ENCODE data around the gene STX3. TPM values are rescaled to one million over a fixed set of nuclear protein-coding genes. Genes with fewer than 3 reads are reported as not detected.

STX3 gene
- polyA plus RNA-seq, 1 donor from 2014 or later, result 21.3 TPM

DNA sequence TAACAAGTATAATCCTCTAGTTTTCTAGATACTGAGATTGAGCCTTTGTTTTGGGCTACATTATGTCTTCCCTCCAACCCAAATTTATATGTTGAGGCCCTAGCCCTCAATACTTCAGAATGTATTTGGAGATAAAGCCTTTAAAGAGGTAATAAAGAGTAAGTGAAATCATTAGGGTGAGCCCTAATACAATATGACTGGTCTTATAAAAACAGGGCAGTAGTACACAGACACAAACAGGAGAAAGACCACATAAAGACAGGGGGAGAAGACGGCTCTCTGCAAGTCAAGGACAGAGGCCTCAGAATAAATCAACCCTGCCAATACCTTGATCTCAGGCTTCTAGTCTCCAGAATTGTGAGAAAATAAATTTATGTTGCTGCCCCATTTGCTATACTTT, 47.8 kb upstream of the STX3 start:
- H3K9ac ChIP-seq (ENCODE audit: low read length), result no peak overlapping the region
- H3F3A ChIP-seq (ENCODE audit: insufficient read depth, low read length, poor library complexity, severe bottlenecking), result no peaks in the 10 kb centered on the region
- H3K4me2 ChIP-seq (ENCODE audit: low read length), result no peak overlapping the region
- no peaks in the 10 kb centered on the region for H3K79me2 ChIP-seq (replicated peaks; ENCODE audit: insufficient read depth, low read length)
- no peaks in the 10 kb centered on the region for H3K9me2 ChIP-seq (ENCODE audit: insufficient read depth, low read length)
- H3K4me3 ChIP-seq (ENCODE audit: low read length), result no peak overlapping the region
- H3K27ac ChIP-seq (ENCODE audit: low read length), result no peak overlapping the region
- TF ChIP-seq TAF1 (IDR thresholded peaks at IDR 0.05; ENCODE audit: low read depth), result no peak
- TF ChIP-seq MXI1 (conservative IDR thresholded peaks at IDR 0.05; ENCODE audit: poor library complexity, severe bottlenecking), result no peak
- TF ChIP-seq SMC3 (conservative IDR thresholded peaks at IDR 0.05; ENCODE audit: poor library complexity), result no peak
- no peak for TF ChIP-seq EP300 (conservative IDR thresholded peaks at IDR 0.05; ENCODE audit: poor library complexity, severe bottlenecking)
- TF ChIP-seq POLR2AphosphoS5 (IDR thresholded peaks at IDR 0.05), result no peak
- TF ChIP-seq EZH2 (IDR thresholded peaks at IDR 0.05; ENCODE audit: borderline replicate concordance, insufficient read depth, low read length, poor library complexity, severe bottlenecking), result no peak
- no peak for TF ChIP-seq RAD21 (conservative IDR thresholded peaks at IDR 0.05)
- TF ChIP-seq, protein P1, sequence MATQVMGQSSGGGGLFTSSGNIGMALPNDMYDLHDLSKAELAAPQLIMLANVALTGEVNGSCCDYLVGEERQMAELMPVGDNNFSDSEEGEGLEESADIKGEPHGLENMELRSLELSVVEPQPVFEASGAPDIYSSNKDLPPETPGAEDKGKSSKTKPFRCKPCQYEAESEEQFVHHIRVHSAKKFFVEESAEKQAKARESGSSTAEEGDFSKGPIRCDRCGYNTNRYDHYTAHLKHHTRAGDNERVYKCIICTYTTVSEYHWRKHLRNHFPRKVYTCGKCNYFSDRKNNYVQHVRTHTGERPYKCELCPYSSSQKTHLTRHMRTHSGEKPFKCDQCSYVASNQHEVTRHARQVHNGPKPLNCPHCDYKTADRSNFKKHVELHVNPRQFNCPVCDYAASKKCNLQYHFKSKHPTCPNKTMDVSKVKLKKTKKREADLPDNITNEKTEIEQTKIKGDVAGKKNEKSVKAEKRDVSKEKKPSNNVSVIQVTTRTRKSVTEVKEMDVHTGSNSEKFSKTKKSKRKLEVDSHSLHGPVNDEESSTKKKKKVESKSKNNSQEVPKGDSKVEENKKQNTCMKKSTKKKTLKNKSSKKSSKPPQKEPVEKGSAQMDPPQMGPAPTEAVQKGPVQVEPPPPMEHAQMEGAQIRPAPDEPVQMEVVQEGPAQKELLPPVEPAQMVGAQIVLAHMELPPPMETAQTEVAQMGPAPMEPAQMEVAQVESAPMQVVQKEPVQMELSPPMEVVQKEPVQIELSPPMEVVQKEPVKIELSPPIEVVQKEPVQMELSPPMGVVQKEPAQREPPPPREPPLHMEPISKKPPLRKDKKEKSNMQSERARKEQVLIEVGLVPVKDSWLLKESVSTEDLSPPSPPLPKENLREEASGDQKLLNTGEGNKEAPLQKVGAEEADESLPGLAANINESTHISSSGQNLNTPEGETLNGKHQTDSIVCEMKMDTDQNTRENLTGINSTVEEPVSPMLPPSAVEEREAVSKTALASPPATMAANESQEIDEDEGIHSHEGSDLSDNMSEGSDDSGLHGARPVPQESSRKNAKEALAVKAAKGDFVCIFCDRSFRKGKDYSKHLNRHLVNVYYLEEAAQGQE (IDR thresholded peaks at IDR 0.05; ENCODE audit: borderline replicate concordance), result no peak
- TF ChIP-seq, protein P2, sequence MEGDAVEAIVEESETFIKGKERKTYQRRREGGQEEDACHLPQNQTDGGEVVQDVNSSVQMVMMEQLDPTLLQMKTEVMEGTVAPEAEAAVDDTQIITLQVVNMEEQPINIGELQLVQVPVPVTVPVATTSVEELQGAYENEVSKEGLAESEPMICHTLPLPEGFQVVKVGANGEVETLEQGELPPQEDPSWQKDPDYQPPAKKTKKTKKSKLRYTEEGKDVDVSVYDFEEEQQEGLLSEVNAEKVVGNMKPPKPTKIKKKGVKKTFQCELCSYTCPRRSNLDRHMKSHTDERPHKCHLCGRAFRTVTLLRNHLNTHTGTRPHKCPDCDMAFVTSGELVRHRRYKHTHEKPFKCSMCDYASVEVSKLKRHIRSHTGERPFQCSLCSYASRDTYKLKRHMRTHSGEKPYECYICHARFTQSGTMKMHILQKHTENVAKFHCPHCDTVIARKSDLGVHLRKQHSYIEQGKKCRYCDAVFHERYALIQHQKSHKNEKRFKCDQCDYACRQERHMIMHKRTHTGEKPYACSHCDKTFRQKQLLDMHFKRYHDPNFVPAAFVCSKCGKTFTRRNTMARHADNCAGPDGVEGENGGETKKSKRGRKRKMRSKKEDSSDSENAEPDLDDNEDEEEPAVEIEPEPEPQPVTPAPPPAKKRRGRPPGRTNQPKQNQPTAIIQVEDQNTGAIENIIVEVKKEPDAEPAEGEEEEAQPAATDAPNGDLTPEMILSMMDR (IDR thresholded peaks at IDR 0.05; ENCODE audit: poor library complexity, severe bottlenecking), result no peak
- H3K36me3 ChIP-seq (ENCODE audit: insufficient read depth, low read length), result no peaks in the 10 kb centered on the region
- no peaks in the 10 kb centered on the region for H3K9me3 ChIP-seq (ENCODE audit: low read length)
- no peaks in the 10 kb centered on the region for H3K27me3 ChIP-seq (ENCODE audit: insufficient read depth, low read depth, low read length)
- H2AFZ ChIP-seq (ENCODE audit: low read depth, low read length), result no peak overlapping the region
- no peaks in the 10 kb centered on the region for H4K20me1 ChIP-seq (ENCODE audit: insufficient read depth)

DNA sequence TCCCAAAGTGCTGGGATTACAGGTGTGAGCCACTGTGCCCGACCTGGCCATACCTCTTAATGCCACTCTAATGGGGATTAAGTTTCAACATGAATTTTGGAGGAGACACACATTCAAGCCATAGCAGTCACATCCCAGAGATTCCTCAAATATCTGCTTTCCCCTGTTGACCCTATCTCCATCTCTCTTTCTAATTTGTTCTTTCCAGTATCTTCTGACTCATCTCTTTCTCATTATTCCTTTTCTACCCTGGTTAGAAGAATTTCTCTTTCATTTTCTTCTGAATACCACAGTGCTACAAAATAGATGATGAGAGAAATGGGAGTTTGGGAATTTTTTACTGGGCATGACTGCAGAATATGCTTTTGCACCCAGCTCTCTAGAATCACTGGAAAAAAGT, 46.6 kb upstream of the STX3 start:
- TF ChIP-seq TAF1 (IDR thresholded peaks at IDR 0.05; ENCODE audit: low read depth), result no peak
- TF ChIP-seq, protein P2 (IDR thresholded peaks at IDR 0.05; ENCODE audit: poor library complexity, severe bottlenecking), result no peak
- TF ChIP-seq EZH2 (IDR thresholded peaks at IDR 0.05; ENCODE audit: borderline replicate concordance, insufficient read depth, low read length, poor library complexity, severe bottlenecking), result no peak
- TF ChIP-seq POLR2AphosphoS5 (IDR thresholded peaks at IDR 0.05), result no peak
- TF ChIP-seq SMC3 (conservative IDR thresholded peaks at IDR 0.05; ENCODE audit: poor library complexity), result no peak
- TF ChIP-seq, protein P1 (IDR thresholded peaks at IDR 0.05; ENCODE audit: borderline replicate concordance), result no peak
- TF ChIP-seq EP300 (conservative IDR thresholded peaks at IDR 0.05; ENCODE audit: poor library complexity, severe bottlenecking), result no peak
- no peak for TF ChIP-seq RAD21 (conservative IDR thresholded peaks at IDR 0.05)
- Histone ChIP-seq H2AFZ (ENCODE audit: low read depth, low read length) (no peak overlapping the region), H3K36me3 (ENCODE audit: insufficient read depth, low read length) (no peaks in the 10 kb centered on the region), H3K27me3 (ENCODE audit: insufficient read depth, low read depth, low read length) (no peaks in the 10 kb centered on the region), H3K9me2 (ENCODE audit: insufficient read depth, low read length) (no peaks in the 10 kb centered on the region), H3K27ac (ENCODE audit: low read length) (no peak overlapping the region), H3K9me3 (ENCODE audit: low read length) (no peaks in the 10 kb centered on the region), H3K4me3 (ENCODE audit: low read length) (no peak overlapping the region), H3K79me2 (replicated peaks; ENCODE audit: insufficient read depth, low read length) (no peaks in the 10 kb centered on the region), H3K9ac (ENCODE audit: low read length) (no peak overlapping the region), H4K20me1 (ENCODE audit: insufficient read depth) (no peaks in the 10 kb centered on the region), H3F3A (ENCODE audit: insufficient read depth, low read length, poor library complexity, severe bottlenecking) (no peaks in the 10 kb centered on the region), H3K4me2 (ENCODE audit: low read length) (no peak overlapping the region)

Measured in neural cell (in vitro differentiated cells).